ES-I3 (cell line): ENCODE data around the gene SYCP2.
"Not testable (repeated sequence)": the region's sequence is repeated elsewhere in the genome, so short reads cannot be mapped to it uniquely, and the experiment has no call there.

Experiments used
- H3K36me3 ChIP-seq: 2 replicates; pipeline ENCODE4 v1.6.1; 2013; ENCODE audit warnings: mild to moderate bottlenecking, low read length, control low read depth, moderate library complexity; ENCODE audit not compliant: insufficient read depth
- H3K4me1 ChIP-seq: 2 replicates; pipeline ENCODE4 v1.6.1; 2013; ENCODE audit warnings: mild to moderate bottlenecking, control low read depth, low read length; ENCODE audit not compliant: insufficient read depth
- H3K9ac ChIP-seq: 2 replicates; pipeline ENCODE4 v1.6.1; 2013; ENCODE audit warnings: low read depth, mild to moderate bottlenecking, low read length, moderate library complexity
- H3K9me3 ChIP-seq: 2 replicates; pipeline ENCODE4 v1.6.1; 2013; ENCODE audit warnings: mild to moderate bottlenecking, low read length, moderate library complexity; ENCODE audit not compliant: control insufficient read depth, insufficient read depth

SYCP2 gene

DNA sequence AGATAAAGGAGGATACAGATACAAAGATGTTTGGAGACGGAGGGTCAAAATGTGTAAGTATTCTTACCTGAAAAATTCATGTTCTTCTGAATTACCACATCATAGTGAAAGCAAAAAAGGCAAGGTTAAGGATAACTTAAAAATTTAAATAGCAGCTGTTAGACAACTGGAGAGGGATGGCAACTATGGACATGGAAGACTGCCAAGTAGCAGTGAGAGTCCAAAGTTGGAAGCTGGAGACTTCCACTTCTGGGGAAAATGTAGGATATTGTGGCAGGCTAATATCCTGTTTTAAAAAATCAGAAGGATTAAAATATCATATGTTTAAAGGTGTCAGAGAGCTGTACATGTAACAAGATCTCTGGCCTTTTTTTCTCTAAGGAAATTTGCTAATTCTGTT lies 29.8 kb downstream of the SYCP2 start:
- no peaks in the 10 kb centered on the region for H3K9me3 ChIP-seq
- no peaks in the 10 kb centered on the region for H3K36me3 ChIP-seq
- H3K4me1 ChIP-seq, result no peaks in the 10 kb centered on the region
- no peak overlapping the region for H3K9ac ChIP-seq

DNA sequence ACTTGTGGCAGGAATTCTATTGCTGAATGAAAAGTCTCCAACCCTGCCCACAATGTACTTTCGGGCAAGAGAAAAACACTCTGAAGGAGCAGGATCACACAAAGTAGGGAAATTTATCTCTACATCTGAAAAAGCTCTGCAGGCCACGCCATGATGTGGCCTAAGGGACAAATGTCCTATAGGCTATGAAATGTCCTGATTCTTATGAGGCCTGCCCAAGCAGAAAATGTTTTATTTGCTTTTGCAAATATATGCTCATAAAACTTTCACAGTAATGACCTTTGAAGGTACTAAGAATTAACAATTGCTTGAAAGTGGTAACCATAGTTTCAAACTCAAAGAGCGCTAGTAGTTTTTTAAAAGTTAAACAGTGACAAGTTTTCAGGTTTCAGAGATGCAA lies 31.0 kb downstream of the SYCP2 start:
- no peak overlapping the region for H3K9ac ChIP-seq
- no peaks in the 10 kb centered on the region for H3K4me1 ChIP-seq
- H3K36me3 ChIP-seq, result no peaks in the 10 kb centered on the region
- no peaks in the 10 kb centered on the region for H3K9me3 ChIP-seq

DNA sequence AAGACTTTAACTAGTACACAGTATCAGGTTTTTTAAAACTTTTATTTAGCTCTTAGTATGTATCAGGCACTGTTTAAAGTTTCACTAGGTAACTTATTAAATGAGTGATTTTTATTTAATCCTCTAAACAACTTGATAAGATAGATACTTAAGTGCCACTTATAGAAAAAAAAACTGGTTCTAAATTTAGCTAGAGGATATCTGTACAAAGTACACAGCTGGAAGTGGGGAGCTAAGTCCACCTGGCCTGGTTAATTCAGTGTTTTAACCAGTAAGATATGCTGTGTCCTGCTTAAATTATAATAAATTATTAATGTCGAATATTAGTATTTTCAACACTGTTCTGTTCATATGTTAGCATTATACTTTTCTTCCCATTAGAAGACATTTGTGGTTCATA lies 37.5 kb downstream of the SYCP2 start:
- Histone ChIP-seq H3K9me3 (no peaks in the 10 kb centered on the region), H3K9ac (no peak overlapping the region), H3K4me1 (no peaks in the 10 kb centered on the region), H3K36me3 (no peaks in the 10 kb centered on the region)

DNA sequence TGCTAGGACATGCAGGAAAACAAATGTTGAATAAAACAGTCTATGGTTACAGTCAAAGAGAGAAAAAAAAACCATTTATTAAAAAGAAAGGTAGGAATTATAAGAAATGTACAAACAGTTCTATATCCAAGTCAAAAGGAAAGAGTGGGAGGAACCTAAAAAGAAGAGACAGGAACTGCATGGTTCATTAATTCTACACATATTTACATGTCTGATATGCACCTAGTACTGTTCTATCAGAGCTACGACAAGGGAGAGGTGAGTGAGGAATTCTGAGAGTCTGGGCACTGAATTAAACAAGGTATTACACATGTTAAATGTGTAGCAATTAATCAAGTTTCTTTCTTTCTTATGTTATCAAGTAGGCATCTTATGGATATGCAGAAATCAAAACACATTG lies 41.9 kb downstream of the SYCP2 start:
- Histone ChIP-seq H3K9ac (no peak overlapping the region), H3K9me3 (no peaks in the 10 kb centered on the region), H3K36me3 (no peaks in the 10 kb centered on the region), H3K4me1 (no peaks in the 10 kb centered on the region)

DNA sequence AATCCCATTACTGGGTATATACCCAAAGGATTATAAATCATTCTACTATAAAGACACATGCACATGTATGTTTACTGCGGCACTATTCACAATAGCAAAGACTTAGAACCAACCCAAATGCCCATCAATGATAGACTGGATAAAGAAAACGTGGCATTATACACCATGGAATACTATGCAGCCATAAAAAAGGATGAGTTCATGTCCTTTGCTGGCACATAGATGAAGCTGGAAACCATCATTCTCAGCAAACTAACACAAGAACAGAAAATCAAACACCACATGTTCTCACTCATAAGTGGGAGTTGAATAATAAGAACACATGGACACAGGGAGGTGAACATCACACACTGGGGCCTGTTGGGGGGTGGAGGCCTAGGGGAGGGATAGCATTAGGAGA lies 43.4 kb downstream of the SYCP2 start:
- H3K9me3 ChIP-seq, H3K36me3 ChIP-seq, H3K9ac ChIP-seq, H3K4me1 ChIP-seq: not testable (repeated sequence)

DNA sequence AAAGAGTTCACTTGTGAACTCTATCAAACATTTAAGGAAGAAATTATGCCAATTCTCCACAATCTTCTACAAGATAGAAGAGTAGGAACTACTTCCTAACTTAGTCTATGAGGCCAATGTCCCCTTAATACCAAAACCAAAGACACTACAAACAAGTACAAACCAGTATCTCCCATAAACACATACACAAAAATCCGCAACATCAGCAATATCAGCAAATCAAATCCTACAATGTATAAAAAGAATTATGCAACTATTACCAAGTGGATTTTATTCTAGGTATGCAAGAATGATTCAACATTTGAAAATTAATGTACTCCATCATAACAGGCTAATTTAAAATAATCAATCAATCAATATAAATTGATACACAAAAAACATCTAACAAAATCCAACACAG lies 45.4 kb downstream of the SYCP2 start:
- no peak overlapping the region for H3K9ac ChIP-seq
- H3K36me3 ChIP-seq, result no peaks in the 10 kb centered on the region
- no peaks in the 10 kb centered on the region for H3K9me3 ChIP-seq
- H3K4me1 ChIP-seq, result no peaks in the 10 kb centered on the region

DNA sequence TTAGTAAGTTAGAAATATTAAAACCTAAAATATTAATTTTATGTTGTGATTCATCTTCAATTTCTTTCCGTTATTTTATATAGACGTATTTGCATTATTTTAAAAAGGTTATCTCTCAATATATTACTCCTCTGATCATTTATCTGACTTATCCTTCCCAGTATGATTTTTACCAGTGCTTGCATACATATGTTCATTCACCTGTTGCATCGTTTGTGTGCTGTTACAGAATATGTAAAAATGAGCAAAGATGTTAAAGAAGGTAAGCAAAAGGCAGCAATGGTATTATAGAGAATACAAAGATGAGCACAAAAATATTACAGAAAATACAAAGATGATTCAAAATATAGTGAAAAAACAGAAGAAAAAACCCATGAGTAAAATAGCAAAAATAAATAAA lies 48.9 kb downstream of the SYCP2 start:
- H3K4me1 ChIP-seq, result no peaks in the 10 kb centered on the region
- no peaks in the 10 kb centered on the region for H3K9me3 ChIP-seq
- H3K9ac ChIP-seq, result no peak overlapping the region
- no peaks in the 10 kb centered on the region for H3K36me3 ChIP-seq

DNA sequence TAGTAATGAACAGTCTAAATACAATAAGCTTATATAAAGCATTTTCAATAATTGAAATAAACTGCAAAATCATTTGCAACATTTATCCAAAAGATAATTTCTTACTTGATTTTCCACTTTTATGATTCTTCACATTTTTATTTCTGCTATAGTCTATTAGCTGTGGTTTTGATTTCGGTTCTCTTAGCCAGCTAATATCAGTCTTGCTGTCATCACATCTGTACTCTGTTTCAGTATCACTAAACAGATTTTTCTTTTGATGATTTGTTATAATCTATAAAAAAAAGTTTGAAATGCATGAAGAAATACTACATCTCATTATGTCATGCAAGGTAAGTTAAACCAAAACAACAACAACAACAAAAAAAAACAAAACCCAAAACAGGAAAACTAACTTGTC lies 53.2 kb downstream of the SYCP2 start:
- no peaks in the 10 kb centered on the region for H3K36me3 ChIP-seq
- H3K4me1 ChIP-seq, result no peaks in the 10 kb centered on the region
- H3K9me3 ChIP-seq, result no peaks in the 10 kb centered on the region
- no peak overlapping the region for H3K9ac ChIP-seq

DNA sequence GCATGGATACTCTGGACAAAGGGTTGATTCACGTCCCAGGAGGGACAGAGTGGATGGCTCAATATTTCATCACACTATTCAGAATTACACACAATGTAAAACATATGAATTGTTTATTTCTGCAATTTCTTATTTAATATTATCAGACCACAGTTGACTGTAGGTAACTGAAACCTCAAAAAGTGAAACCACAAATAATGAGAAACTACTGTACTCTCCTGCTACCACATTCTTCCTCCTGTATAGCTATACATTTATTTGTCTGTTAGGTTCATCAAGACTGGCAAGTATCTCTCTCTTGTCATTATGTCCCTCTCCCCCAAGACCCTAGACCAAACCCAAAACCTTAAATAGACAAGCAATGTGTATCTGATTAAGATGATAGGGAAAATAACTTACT lies 60.0 kb downstream of the SYCP2 start:
- no peaks in the 10 kb centered on the region for H3K4me1 ChIP-seq
- H3K36me3 ChIP-seq, result no peaks in the 10 kb centered on the region
- H3K9ac ChIP-seq, result no peak overlapping the region
- H3K9me3 ChIP-seq, result no peaks in the 10 kb centered on the region

DNA sequence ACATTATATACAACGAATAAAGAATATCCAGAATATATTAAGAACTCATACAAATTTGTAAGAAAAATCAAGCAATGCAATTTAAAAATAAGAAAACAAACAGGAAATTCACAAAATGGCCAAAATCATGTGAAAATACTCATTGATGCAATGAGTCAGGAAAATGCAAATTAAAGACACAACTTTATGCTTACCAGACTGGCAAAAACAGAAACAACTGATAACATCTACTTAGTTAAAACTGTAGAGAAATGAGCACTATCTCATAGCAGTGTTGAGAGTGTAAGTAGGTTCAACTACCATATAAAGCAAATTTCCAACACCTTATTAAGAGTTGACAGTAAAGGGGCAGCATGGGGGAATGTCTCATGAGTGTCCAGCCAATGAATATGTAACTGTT lies 62.3 kb downstream of the SYCP2 start:
- no peaks in the 10 kb centered on the region for H3K36me3 ChIP-seq
- H3K4me1 ChIP-seq, result no peaks in the 10 kb centered on the region
- no peak overlapping the region for H3K9ac ChIP-seq
- H3K9me3 ChIP-seq, result no peaks in the 10 kb centered on the region

DNA sequence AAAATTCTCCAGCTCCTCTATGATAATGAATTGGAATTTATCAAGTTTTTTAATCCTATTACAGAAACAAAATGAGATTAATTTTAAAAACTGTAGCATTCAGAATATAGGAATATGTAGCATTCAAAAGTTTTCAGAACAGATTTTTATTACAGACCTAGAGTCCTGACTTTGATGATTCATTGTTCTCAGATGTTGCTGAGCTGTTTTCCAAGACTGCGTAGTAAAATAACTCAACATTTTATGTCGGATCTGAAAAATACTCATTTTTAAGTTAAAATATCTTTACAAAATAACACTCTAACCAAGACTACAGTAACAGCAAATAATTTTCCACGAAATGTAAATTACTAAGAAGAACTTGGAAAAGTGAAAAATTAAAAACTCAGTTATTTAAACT lies 67.1 kb downstream of the SYCP2 start:
- no peaks in the 10 kb centered on the region for H3K4me1 ChIP-seq
- no peaks in the 10 kb centered on the region for H3K36me3 ChIP-seq
- no peaks in the 10 kb centered on the region for H3K9me3 ChIP-seq
- no peak overlapping the region for H3K9ac ChIP-seq

DNA sequence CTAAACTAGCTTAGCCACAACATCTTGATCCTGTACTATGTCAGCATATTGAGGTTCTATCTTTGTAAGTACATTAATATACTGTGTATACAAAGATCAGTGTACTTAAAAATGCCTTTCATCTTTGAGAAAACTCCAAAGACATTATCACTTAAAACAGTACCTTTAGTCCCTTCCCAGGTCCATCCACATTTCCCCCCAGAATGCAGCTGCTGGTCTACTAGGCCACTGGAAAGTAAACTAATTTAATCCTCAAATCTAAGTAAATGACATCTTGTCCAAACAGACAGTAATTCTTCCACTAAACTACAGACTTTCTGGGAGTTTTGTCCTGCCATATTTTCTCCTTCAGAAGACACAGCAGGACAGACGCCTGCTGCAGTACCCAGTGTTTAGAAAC lies 68.7 kb downstream of the SYCP2 start:
- Histone ChIP-seq H3K4me1 (no peaks in the 10 kb centered on the region), H3K9me3 (no peaks in the 10 kb centered on the region), H3K36me3 (no peaks in the 10 kb centered on the region), H3K9ac (no peak overlapping the region)

DNA sequence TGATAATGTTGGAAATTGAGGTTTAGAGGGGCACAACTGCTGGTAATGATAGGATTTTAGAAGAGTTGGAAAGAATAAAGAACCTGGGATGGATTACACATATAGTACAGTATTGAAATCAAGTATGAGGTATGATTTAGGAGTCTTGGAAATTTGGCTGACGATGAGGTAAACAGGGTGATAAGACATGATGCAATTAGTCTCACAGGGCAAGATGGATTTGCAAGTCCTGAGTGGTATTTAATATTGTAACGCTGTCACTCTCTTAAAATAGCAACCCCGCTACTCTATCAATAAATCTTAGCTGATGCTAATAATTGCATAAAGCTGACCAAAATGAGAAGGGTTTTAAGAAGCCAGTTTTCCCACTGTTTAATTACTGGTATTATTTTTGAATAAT lies 70.4 kb downstream of the SYCP2 start:
- Histone ChIP-seq H3K9me3 (no peaks in the 10 kb centered on the region), H3K4me1 (no peaks in the 10 kb centered on the region), H3K36me3 (no peaks in the 10 kb centered on the region), H3K9ac (no peak overlapping the region)

DNA sequence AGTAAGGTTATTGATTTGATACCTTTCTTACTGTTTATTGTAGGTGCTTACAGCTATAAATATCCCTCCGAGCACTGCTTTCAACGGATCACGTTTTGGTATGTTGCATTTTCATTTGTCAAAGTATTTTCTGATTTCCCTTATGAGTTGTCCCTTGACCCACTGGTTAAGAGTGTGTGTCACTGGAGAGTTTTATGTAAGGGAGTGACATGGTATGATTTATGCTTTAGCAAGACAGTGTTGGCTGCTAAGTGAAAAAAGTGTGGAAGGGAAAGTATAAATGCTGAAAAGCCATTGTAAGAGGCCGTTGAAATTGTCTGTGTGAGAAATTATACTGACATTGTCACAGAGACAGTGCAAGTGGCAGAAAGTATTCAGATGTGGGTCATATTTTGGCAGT lies 72.0 kb downstream of the SYCP2 start:
- H3K36me3 ChIP-seq, result no peaks in the 10 kb centered on the region
- H3K9me3 ChIP-seq, result no peaks in the 10 kb centered on the region
- no peaks in the 10 kb centered on the region for H3K4me1 ChIP-seq
- H3K9ac ChIP-seq, result no peak overlapping the region

DNA sequence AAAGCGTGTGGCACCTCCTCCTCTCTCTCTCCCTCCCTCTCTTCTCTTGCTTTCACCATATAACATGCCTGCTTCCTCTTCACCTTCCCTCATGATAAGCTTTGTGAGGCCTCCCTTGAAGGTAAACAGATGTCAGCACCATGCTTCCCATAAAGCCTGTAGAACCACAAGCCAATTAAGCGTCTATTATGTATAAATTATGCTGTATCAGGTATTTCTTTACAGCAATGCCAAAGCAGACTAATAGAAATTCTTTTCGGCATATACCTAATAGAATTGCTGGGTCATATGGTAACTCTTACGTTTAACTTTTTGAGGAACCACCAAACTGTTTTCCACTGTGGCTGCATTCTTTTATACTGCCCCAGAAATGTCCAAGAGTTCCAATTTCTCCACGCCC lies 75.0 kb downstream of the SYCP2 start:
- H3K9ac ChIP-seq, result no peak overlapping the region
- H3K36me3 ChIP-seq, result no peaks in the 10 kb centered on the region
- no peaks in the 10 kb centered on the region for H3K4me1 ChIP-seq
- H3K9me3 ChIP-seq, result no peaks in the 10 kb centered on the region; the same call in 1 of the 2 replicates

DNA sequence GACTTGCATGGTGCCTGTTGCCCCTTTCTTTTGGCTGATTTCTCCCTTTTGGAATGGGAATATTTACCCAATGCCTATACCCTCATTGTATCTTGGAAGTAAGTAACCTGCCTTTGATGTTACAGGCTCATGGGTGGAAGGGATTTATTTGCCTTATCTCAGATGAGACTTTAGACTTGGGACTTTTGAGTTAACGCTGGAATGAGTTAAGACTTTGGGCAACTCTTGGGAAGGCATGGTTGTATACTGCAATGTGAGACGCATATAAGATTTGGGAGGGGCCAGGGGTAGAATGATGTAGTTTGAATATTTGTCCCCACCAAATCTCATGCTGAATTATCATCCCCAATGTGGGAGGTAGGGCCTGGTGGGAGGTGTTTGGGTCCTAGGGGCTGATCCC lies 75.5 kb downstream of the SYCP2 start:
- H3K4me1 ChIP-seq, result no peaks in the 10 kb centered on the region
- no peaks in the 10 kb centered on the region for H3K36me3 ChIP-seq
- H3K9ac ChIP-seq, result no peak overlapping the region
- H3K9me3 ChIP-seq, result no peaks in the 10 kb centered on the region; the same call in 1 of the 2 replicates
